HEK293T (cell line): ENCODE data around the gene HOXD9.

Source experiments
- ARNT ChIP-seq: fragments of 450-650 bp; IDR thresholded peaks from 2 replicates; pipeline ENCODE4 v1.6.1; 2017; ENCODE audit warnings: mild to moderate bottlenecking
- BHLHE40 ChIP-seq: fragments of 450-650 bp; IDR thresholded peaks from 2 replicates; pipeline ENCODE4 v1.6.1; 2016; ENCODE audit warnings: mild to moderate bottlenecking, moderate library complexity, borderline replicate concordance
- ELF4 ChIP-seq: fragments of 450-650 bp; IDR thresholded peaks from 2 replicates; pipeline ENCODE4 v1.6.1; 2017; ENCODE audit warnings: antibody characterized with exemption
- FOXA1 ChIP-seq: fragments of 450-650 bp; IDR thresholded peaks from 2 replicates; pipeline ENCODE4 v1.6.1; 2016; ENCODE audit warnings: mild to moderate bottlenecking
- PKNOX1 ChIP-seq: fragments of 450-650 bp; IDR thresholded peaks from 2 replicates; pipeline ENCODE4 v1.6.1; 2016

- TF ChIP-seq FOXA1 (no peak), ARNT (no peak), PKNOX1 (no peak), ELF4 (no peak), BHLHE40 (no peak)
Observed at GRCh38 chr2:176121190-176122051, 1.1 kb upstream of the HOXD9 start.
